GM21619 (cell line): ENCODE measurements around the gene RFX6.

ENCODE experiments used
- ATAC-seq: cut with Tn5 transposase; IDR thresholded peaks from one replicate; pipeline ENCODE4 v1.9.1; 2021; ENCODE audit not compliant: unreplicated experiment

RFX6 gene

DNA sequence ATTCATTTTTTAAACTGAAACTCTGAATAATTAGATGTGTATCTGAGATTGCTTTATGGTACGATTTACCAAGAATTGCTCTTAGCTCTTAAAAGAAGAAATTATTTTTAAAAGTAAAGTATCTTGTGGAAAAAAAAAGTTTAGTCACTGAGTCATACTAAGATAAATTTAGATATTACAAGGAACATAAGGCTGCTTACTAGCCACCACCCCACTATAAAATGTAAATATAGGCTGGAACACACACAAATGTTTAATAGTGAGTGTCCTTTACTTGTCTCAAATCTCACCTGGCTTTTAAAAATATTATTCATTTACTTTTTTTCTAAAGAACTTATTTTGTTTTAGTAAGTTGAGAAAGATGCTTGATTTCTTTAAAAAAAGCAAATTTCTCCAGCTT is 17.6 kb downstream of the RFX6 start:
- no peak for ATAC-seq

DNA sequence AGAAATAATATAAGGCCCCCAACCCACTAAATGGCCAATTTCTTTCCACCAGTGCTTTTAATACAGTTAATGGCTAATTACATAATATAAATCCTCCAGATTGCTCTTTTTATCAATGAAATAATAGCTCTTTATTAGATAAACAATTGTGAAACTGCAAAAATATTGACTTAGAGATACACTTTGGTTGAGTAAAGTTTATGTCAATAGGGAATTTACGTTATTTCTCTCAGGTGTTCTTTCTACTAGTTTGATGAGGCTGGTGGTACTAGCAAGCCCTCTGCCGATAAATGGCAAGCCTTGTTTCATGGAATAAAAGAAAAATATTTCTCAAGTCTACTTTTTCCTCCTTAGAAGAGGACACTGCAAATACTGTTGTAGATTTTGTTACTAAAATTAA is 18.9 kb downstream of the RFX6 start:
- no peak for ATAC-seq

DNA sequence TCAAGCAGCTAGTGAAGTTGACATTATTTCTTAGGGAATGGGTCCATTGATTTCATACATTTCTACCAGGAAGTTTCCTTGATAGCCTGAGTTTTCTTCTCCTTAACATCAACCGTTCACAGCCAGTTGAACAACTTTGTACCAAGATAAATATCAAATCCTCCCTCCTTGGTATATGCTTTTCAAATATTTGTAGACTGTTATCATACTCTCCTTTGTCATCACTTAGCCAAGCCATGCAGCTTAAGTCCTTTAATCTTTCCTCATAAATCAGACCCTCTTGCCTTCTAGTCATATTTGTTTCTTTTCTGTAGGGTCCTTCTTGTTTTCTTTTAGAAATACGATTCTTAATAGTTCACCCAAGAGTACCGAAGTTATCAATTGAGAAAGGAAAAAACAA is 25.6 kb downstream of the RFX6 start:
- no peak for ATAC-seq

DNA sequence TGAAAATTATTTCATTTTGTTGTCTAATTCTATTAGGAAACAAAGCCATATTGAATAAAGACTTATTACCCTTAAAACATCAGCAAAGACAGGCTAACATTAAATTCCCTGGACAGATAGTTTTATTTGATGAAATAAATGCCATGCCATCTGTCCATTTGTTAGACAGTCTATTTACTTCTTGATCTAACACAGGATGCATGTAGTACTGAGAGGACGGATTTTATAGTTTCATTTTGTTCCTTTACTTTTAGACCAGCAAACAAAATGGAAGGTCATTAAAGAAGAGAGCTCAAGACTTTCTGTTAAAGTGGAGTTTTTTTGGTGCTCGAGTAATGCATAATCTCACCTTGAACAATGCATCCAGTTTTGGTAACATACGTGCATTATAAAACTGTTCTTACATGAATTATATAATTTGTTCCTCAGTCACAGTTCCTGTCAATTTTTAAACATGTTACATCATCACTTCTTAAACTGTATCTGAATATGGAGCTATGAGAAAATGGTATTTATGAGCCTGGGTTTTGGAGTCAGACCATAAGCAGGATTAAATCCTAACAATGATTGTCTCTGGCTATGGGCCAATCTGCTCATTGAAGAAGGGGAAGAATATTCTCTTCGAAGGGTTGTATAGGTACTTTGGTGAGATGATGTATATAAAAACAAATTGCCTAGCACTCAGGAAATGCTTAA is 46.0 kb downstream of the RFX6 start:
- no peak for ATAC-seq

DNA sequence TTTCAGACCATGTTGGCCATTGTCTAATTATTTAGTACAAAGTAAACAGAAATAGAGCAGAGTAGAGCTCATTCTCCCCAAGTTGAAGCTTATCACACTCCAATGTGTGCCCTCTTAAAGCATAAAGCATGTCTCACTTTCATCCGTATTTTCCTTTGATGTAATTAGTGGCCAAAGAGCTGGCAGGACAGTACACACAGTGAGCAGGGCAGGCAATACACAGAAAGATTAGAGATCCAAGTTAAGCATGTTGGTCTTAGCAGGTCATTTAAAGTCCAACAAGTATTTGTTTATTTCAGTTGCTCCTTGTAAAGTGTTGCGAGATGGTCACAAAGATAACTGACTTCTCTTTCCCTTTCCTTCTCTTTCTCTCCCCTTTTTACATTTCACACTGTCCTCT is 47.2 kb downstream of the RFX6 start:
- no peak for ATAC-seq

DNA sequence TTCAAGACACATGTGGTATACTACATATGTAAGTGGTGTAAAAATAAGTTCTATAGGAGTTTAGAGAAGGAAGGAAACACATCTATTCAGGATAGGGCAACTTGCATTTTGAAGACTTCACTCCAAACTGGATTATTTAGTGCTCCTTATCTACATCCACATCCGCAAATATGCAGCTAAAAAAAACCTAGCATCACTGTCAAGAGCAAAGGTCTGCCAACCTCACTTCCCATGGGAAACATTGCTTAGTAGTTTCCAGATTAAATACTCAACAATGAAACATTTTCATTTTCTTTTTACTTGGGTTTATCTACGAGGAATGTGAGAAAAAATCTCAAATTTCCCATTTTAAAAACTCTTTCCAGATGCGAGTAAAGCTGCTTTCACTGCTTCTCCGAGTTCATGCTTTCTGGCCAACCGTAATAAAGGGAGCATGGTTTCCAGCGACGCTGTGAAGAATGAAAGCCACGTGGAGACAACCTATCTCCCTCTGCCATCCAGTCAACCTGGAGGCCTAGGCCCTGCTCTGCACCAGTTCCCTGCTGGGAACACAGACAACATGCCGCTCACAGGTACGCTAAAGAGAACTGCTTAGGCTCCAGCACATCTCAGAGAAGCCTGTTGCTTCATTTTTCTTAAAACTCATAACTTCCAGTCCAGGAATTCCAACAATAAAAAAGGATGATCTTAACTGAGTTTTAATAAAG is 48.2 kb downstream of the RFX6 start:
- ATAC-seq: no peak

DNA sequence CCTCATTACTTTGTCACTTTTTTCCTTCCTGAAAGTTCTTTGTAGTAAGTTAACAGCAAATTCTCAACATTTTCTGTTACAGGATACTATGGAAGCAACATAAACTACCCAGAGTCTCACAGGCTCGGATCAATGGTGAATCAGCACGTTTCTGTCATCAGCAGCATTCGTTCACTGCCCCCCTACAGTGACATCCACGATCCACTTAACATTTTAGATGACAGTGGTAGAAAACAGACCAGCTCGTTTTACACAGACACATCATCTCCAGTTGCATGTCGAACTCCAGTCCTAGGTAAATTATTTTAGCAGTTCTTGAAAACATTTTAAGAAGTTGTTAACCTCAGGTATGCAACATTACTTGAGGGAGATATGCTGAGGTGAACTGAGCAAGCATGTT is 51.6 kb downstream of the RFX6 start:
- ATAC-seq: no peak

DNA sequence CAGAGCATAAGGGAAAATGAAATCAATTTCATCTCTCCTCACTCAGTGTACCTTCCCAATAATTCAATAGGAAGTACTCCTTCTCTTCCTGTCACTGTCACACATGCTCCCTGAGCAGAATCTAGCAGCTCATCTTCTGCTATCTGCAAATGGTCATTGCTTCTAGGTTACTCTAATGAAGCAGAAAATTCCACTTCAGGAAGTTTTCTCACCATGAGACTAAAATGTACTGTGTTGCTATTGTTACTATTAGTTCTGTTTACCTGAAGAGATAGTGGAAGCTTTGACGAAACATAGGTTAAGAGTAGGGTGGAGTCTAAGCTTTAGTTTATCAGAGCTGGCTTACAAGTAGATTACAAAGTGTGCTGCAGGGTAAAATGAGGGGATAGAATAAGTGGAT is 52.8 kb downstream of the RFX6 start:
- no peak for ATAC-seq

DNA sequence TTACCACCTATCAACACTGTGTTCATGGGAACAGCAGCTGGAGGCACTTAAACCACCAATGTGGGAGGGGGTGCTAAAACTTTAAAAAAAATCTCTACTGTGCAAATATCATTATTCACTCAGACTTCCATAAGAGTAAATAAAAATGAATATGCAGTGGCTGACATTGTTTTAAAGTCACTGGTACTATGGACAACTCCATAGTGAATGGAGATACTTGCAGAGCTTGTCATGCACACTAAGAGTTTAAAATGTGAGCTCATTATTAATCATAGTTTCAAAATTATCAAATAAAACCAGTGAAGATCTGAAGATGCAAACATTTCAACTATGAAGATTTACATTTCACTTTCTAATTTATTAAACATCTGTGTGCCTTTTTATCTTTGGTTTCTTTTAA is 54.4 kb downstream of the RFX6 start:
- no peak for ATAC-seq

DNA sequence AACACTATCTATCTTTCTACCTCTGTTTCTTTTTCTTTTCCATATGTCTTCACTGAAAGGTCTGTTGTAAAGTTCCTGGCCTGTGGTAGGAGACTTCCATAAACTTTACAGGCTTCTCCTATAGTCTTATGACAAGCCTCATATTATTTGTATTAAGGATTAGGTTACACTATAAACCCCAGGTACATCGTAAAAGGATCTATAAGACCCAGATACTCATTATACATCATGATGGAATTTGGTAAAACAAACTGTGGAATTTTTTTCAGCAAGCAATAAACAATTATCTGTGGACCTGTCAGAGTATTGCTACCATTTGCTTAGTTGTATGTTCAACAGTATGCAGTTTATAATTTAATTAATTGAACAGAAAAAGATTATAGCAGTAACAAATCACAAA is 55.5 kb downstream of the RFX6 start:
- ATAC-seq: no peak

DNA sequence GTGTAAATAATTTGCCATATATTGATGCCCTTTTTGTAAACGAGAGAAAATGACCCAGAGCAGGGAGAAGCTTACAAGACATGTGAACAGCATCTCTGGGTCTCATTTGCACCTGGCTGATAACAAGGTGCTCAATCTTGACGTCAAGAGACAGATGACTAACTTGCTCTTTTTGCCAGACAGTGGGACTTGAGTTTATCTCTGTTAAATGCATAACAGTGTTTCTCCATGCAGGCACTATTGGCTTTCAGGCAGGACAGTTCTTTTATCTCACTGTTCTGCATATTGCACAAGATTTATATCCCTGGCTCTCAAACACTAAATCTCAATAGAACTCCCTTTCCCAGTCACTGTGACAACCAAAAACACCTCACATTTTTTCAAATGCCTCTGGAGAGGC is 56.4 kb downstream of the RFX6 start:
- no peak for ATAC-seq

DNA sequence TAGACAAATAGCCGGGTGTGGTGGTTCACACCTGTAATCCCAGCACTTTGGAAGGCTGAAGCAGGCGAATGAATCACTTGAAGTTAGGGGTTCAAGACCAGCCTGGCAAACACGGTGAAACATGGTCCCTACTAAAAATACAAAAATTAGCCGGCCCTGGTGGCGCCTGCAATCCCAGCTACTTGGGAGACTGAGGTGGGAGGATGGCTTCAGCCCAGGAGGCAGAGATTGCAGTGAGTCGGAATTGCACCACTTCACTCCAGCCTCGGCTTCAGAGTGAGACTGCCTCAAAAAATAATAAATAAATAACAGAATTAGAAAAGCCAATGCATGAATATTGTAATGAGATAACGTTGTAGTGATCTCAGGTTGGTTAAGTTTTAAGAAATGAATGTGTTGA is 61.3 kb downstream of the RFX6 start:
- ATAC-seq: no peak

DNA sequence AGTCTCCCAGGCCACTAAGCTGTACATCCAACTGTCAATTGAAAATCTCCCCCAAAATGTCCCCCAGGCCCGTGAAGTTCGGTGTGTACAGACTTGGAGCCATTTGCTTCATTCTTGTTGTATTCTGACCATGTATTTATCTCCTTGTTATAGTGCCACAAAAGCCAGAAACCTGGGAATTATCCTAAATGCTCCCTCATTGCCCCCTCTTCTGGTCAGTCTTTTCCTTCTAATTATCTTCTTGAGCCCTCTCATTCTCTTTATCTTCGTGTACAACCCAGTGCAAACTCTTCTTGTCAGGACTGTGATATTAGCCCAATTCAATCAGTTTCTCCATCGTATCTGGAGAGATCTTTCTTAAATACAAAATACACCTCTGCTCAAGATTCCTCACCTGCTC is 64.7 kb downstream of the RFX6 start:
- no peak for ATAC-seq

DNA sequence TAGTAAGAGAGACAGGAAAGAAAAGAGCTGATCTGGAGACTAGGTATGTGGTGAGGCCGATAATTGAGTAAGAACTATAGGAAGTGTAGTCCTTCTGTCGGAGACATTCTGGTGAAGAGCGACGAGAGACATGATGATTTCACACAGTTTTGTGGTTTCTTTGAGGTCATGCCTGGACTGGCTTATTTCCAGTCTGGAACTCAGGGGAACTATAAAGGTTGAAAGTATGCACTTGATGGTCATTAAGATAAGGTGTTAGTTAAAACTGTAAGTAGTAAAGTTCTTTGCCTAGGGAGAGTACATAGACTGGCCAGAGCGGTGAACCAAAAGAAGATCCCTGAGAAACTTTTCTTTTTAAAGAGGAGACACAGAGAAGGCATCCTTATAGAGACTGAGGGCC is 68.8 kb downstream of the RFX6 start:
- no peak for ATAC-seq

DNA sequence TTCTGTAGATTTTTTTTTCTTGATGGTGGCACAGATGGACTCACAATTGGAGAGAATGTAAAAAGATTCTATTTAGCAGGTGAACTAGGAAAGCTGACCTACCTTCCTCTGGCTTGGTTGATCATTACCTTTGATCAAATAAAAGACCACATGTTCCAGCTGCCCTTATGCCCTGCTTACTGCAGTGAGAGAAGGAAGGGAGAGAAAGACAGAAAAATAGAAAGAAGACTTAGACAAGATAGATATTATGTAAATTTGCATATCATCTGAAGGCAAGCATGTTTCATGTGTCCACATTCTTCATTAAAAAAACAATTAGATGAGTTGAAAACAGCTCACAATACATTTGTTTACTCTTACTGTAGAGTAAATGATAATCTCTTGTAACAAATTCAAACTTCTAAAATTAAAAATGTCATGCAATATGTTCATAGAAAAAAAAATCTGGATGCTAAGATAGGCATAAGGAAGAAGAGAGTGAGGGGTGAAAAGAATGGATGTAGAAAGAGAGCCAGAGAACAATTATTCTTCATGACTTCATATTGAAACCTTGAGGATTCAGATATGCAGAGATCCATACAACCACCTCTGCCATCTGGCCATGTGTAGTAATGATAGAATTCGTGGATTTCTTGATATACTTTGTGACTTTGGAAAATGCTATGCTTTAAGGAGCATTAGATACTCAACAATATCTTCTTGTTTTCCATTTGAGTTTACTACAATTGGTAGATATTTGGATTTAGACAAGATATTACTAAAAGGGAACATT is 71.7 kb downstream of the RFX6 start:
- no peak for ATAC-seq

DNA sequence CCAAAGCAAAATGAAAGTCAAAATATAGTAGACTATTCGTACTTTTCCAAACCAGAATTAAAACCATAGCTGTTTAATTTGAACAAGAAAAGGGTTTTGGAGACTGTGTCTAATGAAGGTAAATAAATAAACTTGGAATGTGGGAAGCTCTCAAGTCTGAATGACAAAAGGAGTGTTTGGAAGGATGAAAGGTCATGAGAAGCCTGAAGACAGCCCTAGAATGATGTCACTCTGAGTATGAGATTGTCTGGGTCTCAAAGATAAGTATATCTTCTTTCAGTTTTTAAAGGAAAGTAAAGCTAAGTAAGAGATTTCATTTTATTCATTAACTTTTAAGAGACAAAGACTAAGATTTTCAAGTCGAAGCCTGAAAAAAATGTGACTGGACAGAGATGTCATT is 72.9 kb downstream of the RFX6 start:
- no peak for ATAC-seq

DNA sequence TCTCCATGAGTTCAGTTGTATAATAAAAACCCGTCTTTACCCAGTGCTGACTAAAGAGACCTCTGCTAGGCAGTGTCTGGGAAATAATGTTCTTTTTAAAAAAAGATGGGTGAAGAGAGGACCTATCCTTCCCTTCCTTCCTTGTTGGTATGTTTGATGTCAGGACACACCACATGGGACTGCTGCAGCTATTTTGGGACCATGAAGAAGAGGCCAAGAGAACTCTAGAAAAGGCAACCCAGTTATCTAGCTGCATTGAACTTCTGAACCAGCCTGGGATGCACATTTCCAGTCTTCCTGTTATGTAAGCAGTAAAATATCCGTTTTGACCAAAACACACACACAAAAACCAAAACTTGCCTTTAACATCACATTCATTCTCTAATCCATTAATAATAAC is 77.3 kb downstream of the RFX6 start:
- ATAC-seq: no peak

DNA sequence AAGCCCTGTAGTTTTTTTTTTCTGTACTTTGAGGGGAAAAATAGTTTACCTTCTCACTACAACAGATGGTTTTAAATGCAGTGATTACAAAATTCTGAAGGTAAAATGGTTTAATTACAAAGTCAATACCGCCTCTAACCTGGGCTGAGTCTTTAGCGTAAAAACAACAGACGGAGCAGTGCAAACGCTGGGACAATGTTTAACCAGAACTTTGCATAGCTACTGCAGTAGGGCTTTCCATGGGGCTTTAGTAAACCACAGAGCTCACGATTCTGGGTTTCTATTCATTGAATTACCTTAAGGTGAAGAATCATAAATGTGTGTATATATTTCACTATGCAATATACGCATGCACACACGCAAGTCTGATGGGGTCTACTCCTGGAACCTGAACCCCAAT is 77.9 kb downstream of the RFX6 start:
- ATAC-seq: no peak

DNA sequence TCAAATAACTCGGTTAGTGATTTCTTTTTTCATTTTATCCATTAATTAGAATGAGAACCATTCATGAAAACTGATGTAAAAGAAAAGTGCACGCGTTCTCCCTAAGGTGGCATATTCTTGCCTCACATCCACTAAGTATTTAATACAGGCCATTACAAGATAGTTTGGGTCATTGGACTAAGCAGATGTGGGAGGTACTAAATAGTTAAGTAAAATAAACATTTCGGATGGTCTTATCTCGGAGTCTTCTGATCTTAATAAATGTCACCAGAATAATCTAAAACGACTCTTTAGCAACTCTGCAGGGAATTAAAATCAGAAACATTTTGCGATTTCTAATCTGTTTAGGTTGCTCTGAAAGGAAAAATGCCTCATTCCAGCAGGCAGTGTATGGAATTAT is 78.7 kb downstream of the RFX6 start:
- no peak for ATAC-seq

DNA sequence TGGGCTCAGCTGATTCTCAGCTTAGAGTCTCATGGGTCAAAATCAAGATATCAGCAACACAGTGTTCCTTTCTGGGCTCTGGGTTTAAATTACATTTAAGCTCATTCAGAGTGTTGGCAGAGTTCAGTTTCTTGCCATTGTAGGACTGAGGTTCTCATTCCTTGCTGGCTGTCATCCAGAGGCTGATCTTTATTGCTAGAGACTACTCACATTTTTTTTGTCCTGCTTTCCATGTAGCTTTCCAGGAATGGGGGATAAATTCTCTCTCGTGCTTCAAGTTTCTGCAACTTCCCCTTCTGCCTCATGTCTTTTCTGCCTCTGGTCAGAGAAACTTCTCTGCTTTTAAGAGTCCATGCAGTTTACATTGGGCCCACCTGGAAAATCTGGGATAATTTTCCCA is 86.9 kb downstream of the RFX6 start:
- ATAC-seq: no peak

DNA sequence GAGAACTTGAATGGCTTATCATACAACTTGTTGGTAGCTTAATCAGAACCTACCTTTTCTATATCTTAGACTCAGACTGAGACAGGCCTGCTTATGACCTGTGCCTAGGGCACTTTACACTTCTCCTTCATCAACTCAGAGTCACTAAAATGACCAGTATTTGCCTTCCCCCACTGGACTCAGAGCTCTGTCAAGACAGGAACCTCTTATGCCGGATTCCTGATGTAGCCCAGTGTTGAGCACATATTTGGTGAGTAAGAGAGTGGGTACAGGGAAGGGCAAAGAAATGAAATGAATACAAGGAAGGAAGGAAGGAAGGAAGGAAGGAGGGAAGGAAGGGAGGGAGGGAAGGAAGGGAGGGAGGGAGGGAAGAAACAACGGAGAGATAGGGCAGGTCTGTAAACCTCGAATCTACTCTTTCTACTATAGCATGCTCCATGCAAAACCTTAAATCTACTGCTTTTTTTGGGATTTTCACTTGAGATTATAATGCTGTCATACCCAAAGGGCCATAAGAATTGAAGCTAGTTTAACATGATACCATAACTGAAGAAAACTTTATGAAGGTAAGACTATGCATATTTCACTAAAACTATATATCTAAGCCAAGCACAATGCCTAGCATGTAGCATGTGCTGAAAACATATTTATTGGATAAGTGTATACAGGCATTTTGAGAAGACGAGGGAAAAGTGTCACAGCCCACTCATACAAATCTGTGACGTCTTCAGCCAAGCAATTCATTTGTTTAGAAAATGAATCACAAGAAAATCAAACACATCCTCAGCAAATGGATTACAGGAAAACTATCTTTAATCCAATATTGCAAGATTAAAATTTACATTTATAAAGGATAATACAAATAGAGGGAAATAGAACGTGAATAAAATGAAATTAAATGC is 89.9 kb downstream of the RFX6 start:
- ATAC-seq: no peak
